GM06990 (cell line): ENCODE results near the gene RNF217.

ENCODE experiments used
- DNase-seq: peaks from one replicate; pipeline ENCODE4 v3.0.0-alpha.2; 2011; ENCODE audit not compliant: insufficient read length; ENCODE audit errors: extremely low read depth
- H3K27me3 ChIP-seq: replicated peaks from 2 replicates; pipeline ENCODE4 v1.6.0; 2011; ENCODE audit warnings: low read length; ENCODE audit not compliant: control insufficient read depth, insufficient read depth
- H3K36me3 ChIP-seq: 2 replicates; pipeline ENCODE4 v1.5.1; 2011; ENCODE audit warnings: low read length; ENCODE audit not compliant: control insufficient read depth, insufficient read depth
- H3K4me3 ChIP-seq: replicated peaks from 2 replicates; pipeline ENCODE4 v1.5.1; 2011; ENCODE audit warnings: low read depth, mild to moderate bottlenecking, control low read depth, low read length
- TF ChIP-seq, protein P1 (sequence below): IDR thresholded peaks from 2 replicates; pipeline ENCODE4 v1.5.1; 2011; ENCODE audit warnings: low read length, control low read depth, mild to moderate bottlenecking, inconsistent platforms; ENCODE audit not compliant: insufficient read depth, poor library complexity, severe bottlenecking

Gene RNF217

DNA sequence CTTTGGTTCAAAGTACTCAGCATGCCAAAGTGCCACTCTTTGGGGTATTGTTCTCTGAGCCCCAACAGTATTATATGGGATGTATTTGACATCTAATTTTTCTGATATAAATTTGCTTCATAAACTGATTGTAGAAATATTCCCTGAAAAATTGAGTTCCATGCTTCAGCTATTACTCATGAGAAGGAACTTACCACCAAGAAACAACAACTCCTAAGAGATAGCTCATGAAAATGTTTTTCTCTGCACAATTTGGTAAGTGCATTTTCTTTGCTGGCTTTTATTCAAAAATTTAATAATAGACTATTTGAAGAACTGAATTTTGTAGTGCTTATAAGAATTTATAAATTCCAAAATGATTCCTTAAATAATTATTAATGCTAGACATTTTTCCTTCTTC, 178.6 kb downstream of the RNF217 start:
- no peaks in the 10 kb centered on the region for H3K27me3 ChIP-seq
- no peak overlapping the region for H3K4me3 ChIP-seq
- no peak for DNase-seq
- H3K36me3 ChIP-seq = no peaks in the 10 kb centered on the region
- TF ChIP-seq, protein P1, sequence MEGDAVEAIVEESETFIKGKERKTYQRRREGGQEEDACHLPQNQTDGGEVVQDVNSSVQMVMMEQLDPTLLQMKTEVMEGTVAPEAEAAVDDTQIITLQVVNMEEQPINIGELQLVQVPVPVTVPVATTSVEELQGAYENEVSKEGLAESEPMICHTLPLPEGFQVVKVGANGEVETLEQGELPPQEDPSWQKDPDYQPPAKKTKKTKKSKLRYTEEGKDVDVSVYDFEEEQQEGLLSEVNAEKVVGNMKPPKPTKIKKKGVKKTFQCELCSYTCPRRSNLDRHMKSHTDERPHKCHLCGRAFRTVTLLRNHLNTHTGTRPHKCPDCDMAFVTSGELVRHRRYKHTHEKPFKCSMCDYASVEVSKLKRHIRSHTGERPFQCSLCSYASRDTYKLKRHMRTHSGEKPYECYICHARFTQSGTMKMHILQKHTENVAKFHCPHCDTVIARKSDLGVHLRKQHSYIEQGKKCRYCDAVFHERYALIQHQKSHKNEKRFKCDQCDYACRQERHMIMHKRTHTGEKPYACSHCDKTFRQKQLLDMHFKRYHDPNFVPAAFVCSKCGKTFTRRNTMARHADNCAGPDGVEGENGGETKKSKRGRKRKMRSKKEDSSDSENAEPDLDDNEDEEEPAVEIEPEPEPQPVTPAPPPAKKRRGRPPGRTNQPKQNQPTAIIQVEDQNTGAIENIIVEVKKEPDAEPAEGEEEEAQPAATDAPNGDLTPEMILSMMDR = no peak
